NCI-H1694 treated with DMSO at 0.1 percent for 48 hours (cell line): ENCODE data around the gene GALNT17.
"Not testable (repeated sequence)": the region's sequence is repeated elsewhere in the genome, so short reads cannot be mapped to it uniquely, and the experiment has no call there.

Experiments used
- DNase-seq: peaks from one replicate; lab custom pipeline; 2025; lab: John Stamatoyannopoulos, UW

Gene GALNT17

GRCh38 chr7:71560354-71560995 lies 428.5 kb downstream of the GALNT17 start:
- DNase-seq = no peak

DNA sequence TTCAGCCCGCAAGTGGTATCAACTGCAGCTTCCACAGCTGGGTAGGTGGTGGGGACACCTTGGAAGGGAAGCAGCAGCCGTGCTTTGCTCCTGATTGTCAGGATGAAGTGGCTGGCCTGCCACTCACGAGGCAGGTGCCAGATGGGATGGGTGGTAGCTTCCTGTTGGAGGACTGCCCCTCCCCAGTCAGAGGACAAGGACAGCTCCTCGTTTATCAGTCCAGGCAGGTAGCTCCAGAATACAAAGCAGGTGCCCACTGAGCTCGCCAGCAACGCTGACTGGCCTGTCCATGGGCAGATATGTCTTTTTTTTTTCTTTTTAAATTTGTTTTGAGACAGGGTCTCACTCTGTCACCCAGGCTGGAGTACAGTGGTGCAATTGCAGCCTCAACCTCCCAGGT lies 431.3 kb downstream of the GALNT17 start:
- no peak for DNase-seq

- DNase-seq = no peak
Measured at GRCh38 chr7:71566376-71566775, 434.4 kb downstream of the GALNT17 start.

GRCh38 chr7:71566991-71567390 lies 435.0 kb downstream of the GALNT17 start:
- no peak for DNase-seq

GRCh38 chr7:71574153-71574860 lies 442.4 kb downstream of the GALNT17 start:
- DNase-seq = no peak

DNA sequence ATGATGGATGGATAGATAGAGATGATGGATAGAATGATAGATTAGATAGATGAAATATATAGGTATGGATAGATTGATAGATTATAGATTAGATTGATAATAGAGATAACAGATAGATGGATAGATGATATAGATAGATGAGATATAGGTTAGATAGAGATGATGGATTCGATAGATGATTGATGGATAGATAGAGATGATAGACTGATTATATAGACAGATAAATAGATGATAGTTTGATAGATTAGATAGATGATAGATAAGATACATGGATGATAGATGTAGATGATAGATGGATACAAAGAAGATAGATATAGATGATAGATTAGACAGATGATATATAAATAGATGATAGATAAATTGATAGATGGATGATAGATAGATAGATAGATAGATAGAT lies 448.1 kb downstream of the GALNT17 start:
- no peak for DNase-seq

GRCh38 chr7:71584256-71584655 lies 452.3 kb downstream of the GALNT17 start:
- no peak for DNase-seq

- no peak for DNase-seq
Measured at GRCh38 chr7:71591876-71592275, 459.9 kb downstream of the GALNT17 start.

DNA sequence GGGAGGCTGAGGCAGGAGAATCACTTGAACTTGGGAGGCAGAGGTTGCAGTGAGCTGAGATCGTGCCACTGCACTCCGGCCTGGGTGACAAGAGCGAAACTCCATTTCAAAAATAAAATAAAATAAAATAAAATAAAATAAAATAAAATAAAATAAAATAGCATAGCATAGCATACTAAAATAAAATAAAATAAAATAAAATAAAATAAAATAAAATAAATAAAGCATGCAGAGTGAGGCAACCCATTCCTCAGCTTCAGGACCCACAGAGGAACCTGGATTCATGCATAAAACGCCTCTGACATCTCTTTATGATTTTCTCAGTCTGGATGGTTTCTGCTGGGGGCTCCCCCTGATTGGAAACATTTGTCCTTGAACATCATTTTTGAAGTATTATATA lies 460.4 kb downstream of the GALNT17 start:
- DNase-seq = not testable (repeated sequence)

DNA sequence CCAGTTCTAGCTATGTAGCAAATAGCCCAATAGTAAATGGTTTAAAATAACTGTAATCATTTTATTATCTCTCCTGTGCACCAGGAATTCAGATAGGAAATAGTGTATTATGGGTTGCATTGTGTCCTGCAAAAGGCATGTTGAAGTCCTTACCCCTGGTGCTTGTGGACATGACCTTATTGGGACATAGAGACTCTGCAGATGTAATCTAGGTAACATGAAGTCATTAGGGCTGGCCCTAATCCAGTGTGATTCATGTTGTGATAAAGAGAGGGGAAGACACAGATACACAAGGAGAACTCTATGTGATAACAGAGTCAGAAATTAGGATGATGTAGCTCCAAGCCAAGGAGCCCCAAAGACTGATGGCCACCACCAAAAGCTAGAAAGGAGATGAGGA lies 462.8 kb downstream of the GALNT17 start:
- DNase-seq = no peak

GRCh38 chr7:71595176-71595575 lies 463.2 kb downstream of the GALNT17 start:
- no peak for DNase-seq

- DNase-seq = no peak
Measured at GRCh38 chr7:71598553-71598952, 466.6 kb downstream of the GALNT17 start.

DNA sequence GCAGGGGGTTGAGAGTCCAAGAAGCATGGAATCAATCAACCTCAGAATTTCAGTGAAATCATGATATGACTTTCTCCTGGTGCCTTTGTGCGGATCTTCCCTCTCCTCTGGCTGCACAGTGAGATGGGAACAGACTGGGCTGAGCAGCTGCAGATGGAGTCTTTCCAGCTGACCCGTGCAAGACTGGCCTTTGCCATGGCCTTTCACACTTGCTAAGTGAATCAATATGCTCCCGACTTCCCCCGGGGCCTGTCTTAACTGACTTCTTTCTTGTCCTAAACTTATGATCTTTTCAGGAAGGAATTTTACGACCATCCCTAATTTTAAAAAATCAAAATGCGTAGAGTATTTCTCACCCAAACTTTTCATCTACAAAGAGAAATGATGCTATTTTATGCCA lies 469.9 kb downstream of the GALNT17 start:
- DNase-seq = no peak

DNA sequence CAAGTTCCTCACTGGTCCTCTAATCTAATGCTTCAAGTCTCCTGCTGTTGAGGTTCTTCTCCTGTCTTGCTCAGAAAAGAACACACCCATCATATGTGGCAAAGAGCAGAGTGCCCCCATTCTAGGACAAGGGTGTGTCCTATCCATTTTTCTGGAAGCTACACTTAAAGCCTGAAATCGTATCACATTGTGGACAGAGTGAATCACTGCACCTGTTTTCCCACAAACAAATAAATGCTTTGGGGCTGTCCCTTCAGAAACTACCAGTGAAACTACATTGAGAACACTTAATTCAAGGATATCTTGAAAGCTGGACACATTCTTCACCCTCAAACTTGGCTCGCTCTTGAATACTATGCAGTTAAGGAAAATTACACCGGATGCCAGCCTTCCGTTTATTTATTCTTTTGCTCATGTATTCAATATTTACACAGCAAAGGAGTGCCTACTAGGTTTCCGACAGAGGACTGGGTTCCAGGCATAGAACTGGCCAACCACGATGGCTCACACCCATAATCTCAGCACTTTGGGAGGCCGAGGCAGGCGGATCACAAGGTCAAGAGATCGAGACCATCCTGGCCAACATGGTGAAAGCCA lies 473.0 kb downstream of the GALNT17 start:
- DNase-seq = no peak

DNA sequence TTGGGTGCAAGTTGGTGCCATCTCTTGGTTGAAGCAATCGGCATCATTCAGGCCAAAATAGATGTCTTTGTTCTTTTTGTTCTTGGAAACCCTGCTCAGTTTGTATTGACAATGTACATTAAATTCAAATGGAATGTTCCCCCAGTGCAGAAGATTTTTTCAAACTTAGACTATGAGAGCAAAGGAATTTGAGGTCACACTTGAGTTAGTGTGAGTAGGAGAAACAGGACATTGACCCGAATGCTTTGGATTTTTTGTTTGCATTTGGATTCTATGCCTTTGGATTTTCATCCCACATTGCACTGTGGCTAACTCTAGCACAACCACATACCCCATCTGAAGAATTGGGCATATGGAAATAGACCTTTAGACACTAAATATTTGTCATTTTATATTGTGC lies 480.0 kb downstream of the GALNT17 start:
- no peak for DNase-seq

DNA sequence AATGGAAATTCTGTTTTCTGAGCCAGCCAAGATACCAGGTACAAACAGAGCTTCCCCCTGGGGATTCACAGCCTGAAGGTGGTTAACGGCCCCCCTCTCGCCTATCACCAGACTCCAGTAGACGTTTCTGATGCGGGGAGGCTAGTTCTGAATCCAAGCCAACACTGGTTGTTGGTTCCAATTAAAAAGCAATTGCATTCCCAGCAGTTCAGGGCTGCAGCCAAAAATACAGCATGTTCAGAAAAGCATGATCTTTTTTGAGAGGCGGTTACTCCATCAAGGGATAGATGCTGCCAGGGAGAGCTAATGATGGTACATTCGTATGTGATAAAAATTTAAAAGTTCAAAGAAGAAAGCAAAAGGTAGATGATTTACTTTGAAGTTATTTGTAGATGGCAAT lies 481.0 kb downstream of the GALNT17 start:
- DNase-seq = peak; percentile 79

- no peak for DNase-seq
Measured at GRCh38 chr7:71613313-71613712, 481.4 kb downstream of the GALNT17 start.

GRCh38 chr7:71615017-71615416 lies 483.1 kb downstream of the GALNT17 start:
- peak; percentile 38 for DNase-seq

DNA sequence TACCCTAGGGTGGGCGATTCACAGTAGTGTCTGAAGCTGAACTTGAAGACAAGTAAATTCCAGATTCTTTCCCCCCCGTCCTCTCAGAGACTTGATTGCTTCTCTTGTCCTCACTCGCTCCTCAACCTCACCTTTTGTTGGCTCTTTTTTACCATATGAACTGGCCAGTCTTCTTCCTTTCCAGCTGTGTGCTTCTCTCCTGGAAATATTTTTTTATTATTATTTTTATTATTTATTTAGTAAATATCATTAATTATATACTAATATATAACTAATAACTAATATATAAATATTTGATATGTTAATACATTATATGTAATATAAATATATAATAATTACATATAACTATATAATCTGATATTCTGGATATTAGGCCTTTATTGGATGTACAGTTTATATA lies 484.3 kb downstream of the GALNT17 start:
- no peak for DNase-seq

DNA sequence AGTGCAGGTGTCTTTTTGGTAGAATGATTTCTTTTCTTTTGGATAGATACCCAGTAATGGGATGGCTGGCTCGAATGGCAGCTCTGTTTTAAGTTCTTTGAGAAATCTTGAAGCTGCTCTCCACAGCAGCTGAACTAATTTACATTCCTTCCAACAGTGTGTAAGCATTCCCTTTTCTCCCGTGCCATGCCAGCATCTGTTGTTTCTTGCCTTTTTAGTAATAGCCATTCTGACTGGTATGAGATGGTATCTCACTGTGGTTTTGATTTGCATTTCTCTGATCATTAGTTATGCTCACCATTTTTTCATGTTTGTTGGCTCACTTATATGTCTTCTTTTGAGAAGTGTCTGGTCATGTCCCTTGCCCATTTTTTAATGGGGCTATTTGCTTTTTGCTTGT lies 486.3 kb downstream of the GALNT17 start:
- no peak for DNase-seq

- DNase-seq = peak; percentile 95
Measured at GRCh38 chr7:71625545-71625944, 493.6 kb downstream of the GALNT17 start.

DNA sequence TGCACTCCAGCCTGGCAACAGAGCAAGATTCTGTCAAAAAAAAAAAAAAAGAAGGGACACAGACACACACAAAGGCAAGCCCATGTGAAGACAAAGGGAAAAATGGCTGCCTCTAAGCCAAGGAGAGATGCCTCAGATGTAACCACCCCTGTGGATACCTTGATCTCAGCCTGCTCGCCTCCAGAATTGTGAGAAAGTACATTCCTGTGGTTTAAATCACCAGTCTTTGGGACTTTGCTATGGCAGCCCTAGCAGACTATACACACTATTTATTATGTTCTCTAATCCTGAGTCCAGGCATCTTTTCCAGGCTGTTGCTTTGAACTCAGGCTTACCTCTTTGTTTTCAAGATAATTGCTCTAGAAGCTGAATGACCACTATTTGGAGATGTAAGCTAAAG lies 494.3 kb downstream of the GALNT17 start:
- DNase-seq = no peak

DNA sequence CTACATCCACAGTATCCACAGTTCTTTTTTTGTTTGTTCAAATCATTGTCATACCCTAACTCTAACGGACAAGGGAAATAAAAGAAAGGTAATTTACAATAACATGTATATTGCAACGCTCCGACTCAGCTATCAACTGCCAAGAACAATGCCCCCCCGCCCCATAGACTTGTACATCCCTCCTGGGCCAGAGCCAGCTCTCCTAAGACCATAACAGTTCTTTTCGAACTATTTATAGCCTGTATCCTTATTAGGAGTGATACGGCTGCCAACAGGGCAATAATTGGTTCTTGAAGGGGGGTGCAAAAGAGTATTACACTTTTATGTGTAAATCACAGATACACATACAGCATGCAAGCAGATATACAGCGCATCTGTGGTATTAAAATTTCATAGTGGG lies 495.7 kb downstream of the GALNT17 start:
- no peak for DNase-seq

GRCh38 chr7:71630516-71630915 lies 498.6 kb downstream of the GALNT17 start:
- no peak for DNase-seq
